Lower lobe of right lung (tissue), 2 donors: ENCODE measurements around the gene SMYD3. TPM values are rescaled to one million over a fixed set of nuclear protein-coding genes. Genes with fewer than 3 reads are reported as not detected.

Source experiments
- ATAC-seq, 2 donors: fragments of 200-7000 bp; cut with Tn5 transposase; one replicate each; pipeline ENCODE4 v1.9.1; 2020 to 2022; ENCODE audit warnings: mild to moderate bottlenecking in 2 of 2, moderate library complexity in 2 of 2
- DNase-seq: peaks from one replicate; pipeline ENCODE4 v3.0.0-alpha.2; 2020
- H3K27ac ChIP-seq: fragments of 200-600 bp; one replicate; pipeline ENCODE4 v1.8.0; 2022
- H3K27me3 ChIP-seq: fragments of 200-600 bp; one replicate; pipeline ENCODE4 v1.8.0; 2022; ENCODE audit warnings: low read depth
- H3K36me3 ChIP-seq: fragments of 200-600 bp; one replicate; pipeline ENCODE4 v1.8.0; 2022; ENCODE audit warnings: mild to moderate bottlenecking
- H3K4me1 ChIP-seq: fragments of 200-600 bp; one replicate; pipeline ENCODE4 v1.8.0; 2022
- H3K4me3 ChIP-seq: fragments of 200-600 bp; one replicate; pipeline ENCODE4 v1.8.0; 2022; ENCODE audit warnings: mild to moderate bottlenecking
- H3K9me3 ChIP-seq: fragments of 200-600 bp; one replicate; pipeline ENCODE4 v1.8.0; 2022
- intact Hi-C: fragments of 100-400 bp; cut with DNase I; formaldehyde crosslinking; loops from one replicate; pipeline ENCODE4 v1.11.0; 2022
- long read RNA-seq: library from polyadenylated mRNA; unstranded; transcript quantifications from one replicate; pipeline ENCODE4 v2.0.0, GENCODE V29; 2021
- total RNA-seq: library from RNA; stranded (reverse); fragmentation: NEBNext Ultra II Directional; extraction: Animal tissue kit (Norgen Biotek cat#: 25700); gene quantifications from one replicate; pipeline ENCODE4 v1.2.1, GENCODE V29; 2021
- TF ChIP-seq, protein P1 (sequence below): fragments of 200-600 bp; IDR thresholded peaks from one replicate; pipeline ENCODE4 v1.8.0; 2022; ENCODE audit warnings: antibody characterized with exemption, mild to moderate bottlenecking
- donor health status: DM: no; HTN: yes; CAD: no; lungs with severe emphysema.

Gene SMYD3
- total RNA-seq = 20.5 TPM
- long read RNA-seq, partial matches to known transcripts = 0 of 24 reads
- long read RNA-seq, other reads (novel, unspliced or antisense) = 23 of 24 reads

DNA sequence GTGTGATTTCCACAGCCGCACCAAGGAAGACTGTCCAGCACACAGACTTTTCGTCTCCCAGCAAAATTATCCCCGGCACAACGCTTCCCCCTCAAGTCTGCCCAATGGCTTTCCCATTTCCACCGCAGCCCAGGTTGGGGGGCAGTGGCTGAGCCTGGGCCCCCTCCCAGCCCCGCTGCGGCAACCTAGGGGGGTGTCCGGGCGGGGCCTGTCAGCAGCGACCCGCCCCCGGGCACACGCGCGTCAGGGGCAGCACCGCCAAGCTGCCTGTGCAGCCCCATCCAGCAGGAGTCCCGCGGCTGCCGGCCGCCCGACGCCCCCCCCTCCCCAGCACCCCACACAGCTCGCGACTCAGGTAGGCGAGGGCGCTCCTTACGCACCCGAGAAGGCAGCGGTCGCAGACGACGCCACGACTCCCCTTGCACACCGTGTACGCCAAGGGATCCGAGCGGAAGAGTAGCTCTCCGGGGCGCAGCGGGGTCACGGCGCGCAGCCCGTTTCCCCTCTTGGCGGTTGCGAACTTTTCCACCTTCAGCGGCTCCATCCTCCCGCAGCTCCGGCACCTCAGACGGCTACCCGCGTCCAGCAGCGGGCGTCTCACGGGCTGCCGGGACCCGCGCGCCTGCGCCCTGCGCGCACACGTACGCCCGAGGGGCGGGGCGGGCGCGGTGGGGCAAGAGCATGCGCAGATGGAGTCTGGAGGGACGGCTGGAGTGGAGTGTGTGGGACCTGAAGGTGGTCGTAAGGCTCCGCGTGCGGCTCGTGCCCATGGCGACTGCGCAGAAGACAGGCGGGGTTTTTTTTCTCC, at the start of gene SMYD3:
Gene SMYD3, minus strand, starts transcription at position 606 of the 808 bp plus-strand sequence.
- peak; percentile 86 for DNase-seq
- intact Hi-C loops = no loop called here
- peak within 1 kb of the TSS; percentile 71 for H3K27ac ChIP-seq

DNA sequence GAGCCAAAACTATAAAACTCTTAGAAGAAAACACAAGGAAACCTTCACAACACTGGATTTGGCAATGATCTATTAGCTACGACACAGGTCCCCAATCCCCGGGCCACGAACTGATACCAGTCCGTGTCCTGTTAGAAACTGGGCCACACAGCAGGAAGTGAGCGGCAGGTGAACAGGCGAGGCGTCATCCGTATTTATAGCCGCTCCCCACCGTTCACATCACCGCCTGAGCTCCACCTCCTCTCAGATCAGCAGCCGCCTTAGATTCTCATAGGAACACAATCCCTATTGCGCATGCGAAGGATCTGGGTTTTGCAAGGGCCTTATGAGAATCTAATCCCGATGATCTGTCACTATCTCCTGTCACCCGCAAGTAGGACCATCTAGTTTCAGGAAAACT, 47.1 kb upstream of the SMYD3 start:
- Histone ChIP-seq H3K36me3 (peaks cover 86% of the 10 kb centered on the region), H3K4me1 (no peaks in the 10 kb centered on the region), H3K27ac (no peak overlapping the region), H3K4me3 (no peak overlapping the region), H3K9me3 (no peaks in the 10 kb centered on the region), H3K27me3 (no peaks in the 10 kb centered on the region)
- TF ChIP-seq, protein P1, sequence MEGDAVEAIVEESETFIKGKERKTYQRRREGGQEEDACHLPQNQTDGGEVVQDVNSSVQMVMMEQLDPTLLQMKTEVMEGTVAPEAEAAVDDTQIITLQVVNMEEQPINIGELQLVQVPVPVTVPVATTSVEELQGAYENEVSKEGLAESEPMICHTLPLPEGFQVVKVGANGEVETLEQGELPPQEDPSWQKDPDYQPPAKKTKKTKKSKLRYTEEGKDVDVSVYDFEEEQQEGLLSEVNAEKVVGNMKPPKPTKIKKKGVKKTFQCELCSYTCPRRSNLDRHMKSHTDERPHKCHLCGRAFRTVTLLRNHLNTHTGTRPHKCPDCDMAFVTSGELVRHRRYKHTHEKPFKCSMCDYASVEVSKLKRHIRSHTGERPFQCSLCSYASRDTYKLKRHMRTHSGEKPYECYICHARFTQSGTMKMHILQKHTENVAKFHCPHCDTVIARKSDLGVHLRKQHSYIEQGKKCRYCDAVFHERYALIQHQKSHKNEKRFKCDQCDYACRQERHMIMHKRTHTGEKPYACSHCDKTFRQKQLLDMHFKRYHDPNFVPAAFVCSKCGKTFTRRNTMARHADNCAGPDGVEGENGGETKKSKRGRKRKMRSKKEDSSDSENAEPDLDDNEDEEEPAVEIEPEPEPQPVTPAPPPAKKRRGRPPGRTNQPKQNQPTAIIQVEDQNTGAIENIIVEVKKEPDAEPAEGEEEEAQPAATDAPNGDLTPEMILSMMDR = no peak
- intact Hi-C loops = no loop called here
- no peak for ATAC-seq
- no peak for DNase-seq

More for the DNA sequence above, at the start of gene SMYD3:
- no peaks in the 10 kb centered on the region for H3K27me3 ChIP-seq
- H3K36me3 ChIP-seq = no peaks in the 10 kb centered on the region
- no peaks in the 10 kb centered on the region for H3K9me3 ChIP-seq
- H3K4me3 ChIP-seq = peak within 1 kb of the TSS; percentile 89
- TF ChIP-seq, protein P1 = no peak
- peak; percentile 97 to 99 for ATAC-seq
- peaks cover 7% of the 10 kb centered on the region for H3K4me1 ChIP-seq

DNA sequence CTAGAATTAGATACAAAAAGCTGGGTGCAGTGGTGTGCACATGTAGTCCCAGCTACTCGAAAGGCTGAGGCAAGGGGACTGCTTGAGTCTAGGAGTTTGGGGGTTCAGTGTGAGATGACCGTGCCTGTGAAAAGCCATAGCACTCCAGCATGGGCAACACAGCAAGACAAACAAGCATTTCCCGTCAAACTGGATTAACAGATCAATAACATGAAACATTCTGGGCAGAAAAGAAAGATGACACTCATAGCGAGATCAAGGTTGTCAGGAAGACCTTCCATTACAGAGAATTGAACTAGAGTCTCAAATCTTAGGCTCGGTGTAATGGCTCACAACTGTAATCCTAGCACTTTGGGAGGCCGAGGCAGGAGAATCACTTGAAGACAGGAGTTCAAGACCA, 45.0 kb upstream of the SMYD3 start:
- no peak for DNase-seq
- TF ChIP-seq, protein P1 = no peak
- Histone ChIP-seq H3K36me3 (peaks cover 100% of the 10 kb centered on the region), H3K27ac (no peak overlapping the region), H3K4me1 (no peaks in the 10 kb centered on the region), H3K4me3 (no peak overlapping the region), H3K27me3 (no peaks in the 10 kb centered on the region), H3K9me3 (no peaks in the 10 kb centered on the region)
- intact Hi-C loops = no loop called here
- no peak for ATAC-seq

DNA sequence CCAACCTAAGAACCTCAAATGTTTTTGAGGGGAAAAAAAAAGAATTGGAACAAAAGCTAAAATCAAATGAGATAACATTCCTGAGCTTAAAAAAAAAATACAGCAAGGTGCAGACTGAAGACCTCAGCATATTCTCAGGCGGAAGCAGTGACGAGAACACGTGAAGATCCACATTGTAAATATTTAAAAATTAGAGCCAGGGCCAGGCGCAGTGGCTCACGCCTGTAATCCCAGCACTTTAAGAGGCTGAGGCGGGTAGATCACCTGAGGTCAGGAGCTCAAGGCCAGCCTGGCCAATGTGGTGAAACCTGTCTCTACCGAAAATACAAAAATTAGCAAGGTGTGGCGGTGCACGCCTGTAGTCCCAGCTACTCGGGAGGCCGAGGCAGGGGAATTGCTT, 43.3 kb upstream of the SMYD3 start:
- ATAC-seq (no peak), DNase-seq (no peak)
- no peaks in the 10 kb centered on the region for H3K9me3 ChIP-seq
- no peaks in the 10 kb centered on the region for H3K27me3 ChIP-seq
- peaks cover 89% of the 10 kb centered on the region for H3K36me3 ChIP-seq
- intact Hi-C loops = no loop called here
- no peak overlapping the region for H3K27ac ChIP-seq
- no peak overlapping the region for H3K4me3 ChIP-seq
- TF ChIP-seq, protein P1 = no peak
- H3K4me1 ChIP-seq = no peaks in the 10 kb centered on the region

DNA sequence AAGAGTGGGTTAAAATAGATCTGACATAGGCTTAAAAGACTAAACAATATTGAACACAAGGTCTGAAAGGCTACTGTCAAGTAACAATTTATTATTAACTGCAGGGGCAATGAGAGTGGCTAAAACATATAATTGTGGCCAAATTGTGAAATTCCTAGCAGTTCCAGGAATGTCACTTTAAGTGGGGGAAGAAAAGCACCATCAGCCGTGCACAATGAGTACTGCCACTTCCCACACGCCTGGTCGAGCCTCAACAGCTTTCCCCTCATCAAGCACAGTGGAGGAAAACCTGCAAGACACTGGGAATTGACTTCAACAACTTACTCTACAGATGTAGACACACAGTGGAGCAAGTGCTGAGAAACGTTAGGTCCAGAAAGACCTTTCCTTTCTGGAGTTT, 42.6 kb upstream of the SMYD3 start:
- no peak for DNase-seq
- H3K27me3 ChIP-seq = no peaks in the 10 kb centered on the region
- peaks cover 89% of the 10 kb centered on the region for H3K36me3 ChIP-seq

More for the DNA sequence above, 42.6 kb upstream of the SMYD3 start:
- peak in 1 of 2 donors; percentile 21 for ATAC-seq
- no peak overlapping the region for H3K27ac ChIP-seq
- no peaks in the 10 kb centered on the region for H3K4me1 ChIP-seq
- H3K4me3 ChIP-seq = no peak overlapping the region
- intact Hi-C loops = no loop called here
- TF ChIP-seq, protein P1 = no peak
- no peaks in the 10 kb centered on the region for H3K9me3 ChIP-seq
